HCT116 (cell line): ENCODE results near the gene ELOA. TPM values are rescaled to one million over a fixed set of nuclear protein-coding genes. Genes with fewer than 3 reads are reported as not detected.
"Not testable (repeated sequence)": the region's sequence is repeated elsewhere in the genome, so short reads cannot be mapped to it uniquely, and the experiment has no call there.

ENCODE experiments used
- ATAC-seq: fragments of 200-7000 bp; cut with Tn5 transposase; 2 replicates; pipeline ENCODE4 v1.9.1; 2020; ENCODE audit warnings: mild to moderate bottlenecking, moderate library complexity
- BruUV-seq: library from RNA; stranded (reverse); fragments of 400-500 nt; replicated peaks from 2 replicates; lab custom pipeline; 2021; lab: Mats Ljungman, UMichigan
- CTCF ChIA-PET: fragments of 300-600 bp; sonication (Branson Sonifier 250); formaldehyde crosslinking; loops from one replicate; lab custom pipeline; 2021; ENCODE audit warnings: antibody characterized with exemption; lab: Charles Lee
- POLR2A ChIA-PET: fragments of 300-600, 350-600 bp; sonication (Branson Sonifier 250); formaldehyde crosslinking; loops from one replicate; lab custom pipeline; 2021; ENCODE audit warnings: antibody characterized with exemption; lab: Charles Lee
- RAD21 ChIA-PET, 2 experiments: fragments of 300-600 bp; sonication (Branson Sonifier 250); formaldehyde crosslinking; loops; one replicate each; lab custom pipeline; 2023; ENCODE audit warnings: low total read pairs in 2 of 2; ENCODE audit not compliant: uncharacterized antibody in 2 of 2, unreplicated experiment in 2 of 2, low non-redundant PET in 1 of 2; lab: Charles Lee
- DNase-seq: peaks from one replicate; pipeline ENCODE4 v3.0.0-alpha.2; 2010; ENCODE audit warnings: low read depth, low spot score
- H2AFZ ChIP-seq: fragments of 200-600 bp; shearing (Covaris generic), sonication (generic); 2 replicates; pipeline ENCODE4 v1.6.1; 2017; ENCODE audit warnings: low read depth, mixed run types, mixed read lengths, antibody characterized with exemption, low read length; ENCODE audit not compliant: poor library complexity, severe bottlenecking
- H3K27ac ChIP-seq: 2 replicates; pipeline ENCODE4 v1.5.1; 2012; ENCODE audit warnings: low read depth, low read length
- H3K27me3 ChIP-seq: fragments of 200-600 bp; sonication (generic); 2 replicates; pipeline ENCODE4 v1.6.1; 2016; ENCODE audit warnings: mixed run types, low read length, mixed read lengths; ENCODE audit not compliant: insufficient read depth
- H3K36me3 ChIP-seq, 2 experiments: fragments of 200-500 bp in 1 of 2; fragments of 200-600 bp in 1 of 2; sonication (Bioruptor generic) in 1 of 2; sonication (generic) in 1 of 2; 2 replicates each; pipeline versions ENCODE4 v1.5.1 to v1.6.1; 2014 to 2016; ENCODE audit warnings: low read length in 2 of 2, inconsistent platforms in 1 of 2, mixed read lengths in 1 of 2, mixed run types in 1 of 2; ENCODE audit not compliant: insufficient read depth in 2 of 2, control insufficient read depth in 1 of 2
- H3K4me1 ChIP-seq, 2 experiments: fragments of 200-600 bp in 1 of 2; sonication (generic) in 1 of 2; 2 replicates each; pipeline versions ENCODE4 v1.5.1 to v1.6.1; 2012 to 2017; ENCODE audit warnings: low read length in 2 of 2, inconsistent platforms in 1 of 2, mild to moderate bottlenecking in 1 of 2, mixed read lengths in 1 of 2, mixed run types in 1 of 2, moderate library complexity in 1 of 2; ENCODE audit not compliant: insufficient read depth in 2 of 2, control insufficient read depth in 1 of 2
- H3K4me2 ChIP-seq: fragments of 200-600 bp; sonication (generic); 2 replicates; pipeline ENCODE4 v1.6.1; 2017; ENCODE audit warnings: mixed run types, low read length, mixed read lengths
- H3K4me3 ChIP-seq, 2 experiments: fragments of 200-600 bp in 1 of 2; sonication (generic) in 1 of 2; replicated peaks in 1 of 2; 2 replicates each; pipeline ENCODE4 v1.5.1; 2011 to 2016; ENCODE audit warnings: low read length in 2 of 2, control low read depth in 1 of 2, low read depth in 1 of 2, mild to moderate bottlenecking in 1 of 2, mixed read lengths in 1 of 2, mixed run types in 1 of 2
- H3K79me2 ChIP-seq: fragments of 200-600 bp; sonication (generic); 2 replicates; pipeline ENCODE4 v1.6.1; 2017; ENCODE audit warnings: mild to moderate bottlenecking, mixed run types, low read length, moderate library complexity, mixed read lengths; ENCODE audit not compliant: insufficient read depth
- H3K9ac ChIP-seq: fragments of 200-600 bp; sonication (generic); 2 replicates; pipeline ENCODE4 v1.6.1; 2016; ENCODE audit warnings: low read length, mixed read lengths
- H3K9me2 ChIP-seq: fragments of 200-600 bp; sonication (generic), shearing (Covaris generic); 2 replicates; pipeline ENCODE4 v1.6.1; 2017; ENCODE audit warnings: mixed run types, mild to moderate bottlenecking, moderate library complexity; ENCODE audit not compliant: insufficient read depth
- H3K9me3 ChIP-seq, 2 experiments: fragments of 200-500 bp in 1 of 2; fragments of 200-600 bp in 1 of 2; sonication (Bioruptor generic) in 1 of 2; sonication (generic) in 1 of 2; 2 replicates each; pipeline ENCODE4 v1.6.1; 2014 to 2017; ENCODE audit warnings: low read length in 2 of 2, mixed read lengths in 2 of 2, inconsistent platforms in 1 of 2, low read depth in 1 of 2, mild to moderate bottlenecking in 1 of 2, mixed run types in 1 of 2, moderate library complexity in 1 of 2; ENCODE audit not compliant: control insufficient read depth in 1 of 2, insufficient read depth in 1 of 2
- H4K20me1 ChIP-seq: fragments of 200-600 bp; sonication (generic), shearing (Covaris generic); 2 replicates; pipeline ENCODE4 v1.6.1; 2017; ENCODE audit warnings: mixed run types, mild to moderate bottlenecking, moderate library complexity; ENCODE audit not compliant: insufficient read depth
- ELF1 ChIP-seq: IDR thresholded peaks from 2 replicates; pipeline ENCODE4 v1.6.1; 2012; ENCODE audit warnings: low read depth, borderline replicate concordance
- intact Hi-C: fragments of 100-400 bp; cut with micrococcal nuclease; formaldehyde crosslinking; loops from 2 replicates; pipeline ENCODE4 v1.10.0; 2022
- total RNA-seq: library from RNA; stranded (reverse); gene quantifications from one replicate; pipeline ENCODE4 v1.2.1, GENCODE V29; 2021; ENCODE audit not compliant: unreplicated experiment

ELOA gene
- total RNA-seq, 1 experiment from 2014 or later: 39.3 TPM

DNA sequence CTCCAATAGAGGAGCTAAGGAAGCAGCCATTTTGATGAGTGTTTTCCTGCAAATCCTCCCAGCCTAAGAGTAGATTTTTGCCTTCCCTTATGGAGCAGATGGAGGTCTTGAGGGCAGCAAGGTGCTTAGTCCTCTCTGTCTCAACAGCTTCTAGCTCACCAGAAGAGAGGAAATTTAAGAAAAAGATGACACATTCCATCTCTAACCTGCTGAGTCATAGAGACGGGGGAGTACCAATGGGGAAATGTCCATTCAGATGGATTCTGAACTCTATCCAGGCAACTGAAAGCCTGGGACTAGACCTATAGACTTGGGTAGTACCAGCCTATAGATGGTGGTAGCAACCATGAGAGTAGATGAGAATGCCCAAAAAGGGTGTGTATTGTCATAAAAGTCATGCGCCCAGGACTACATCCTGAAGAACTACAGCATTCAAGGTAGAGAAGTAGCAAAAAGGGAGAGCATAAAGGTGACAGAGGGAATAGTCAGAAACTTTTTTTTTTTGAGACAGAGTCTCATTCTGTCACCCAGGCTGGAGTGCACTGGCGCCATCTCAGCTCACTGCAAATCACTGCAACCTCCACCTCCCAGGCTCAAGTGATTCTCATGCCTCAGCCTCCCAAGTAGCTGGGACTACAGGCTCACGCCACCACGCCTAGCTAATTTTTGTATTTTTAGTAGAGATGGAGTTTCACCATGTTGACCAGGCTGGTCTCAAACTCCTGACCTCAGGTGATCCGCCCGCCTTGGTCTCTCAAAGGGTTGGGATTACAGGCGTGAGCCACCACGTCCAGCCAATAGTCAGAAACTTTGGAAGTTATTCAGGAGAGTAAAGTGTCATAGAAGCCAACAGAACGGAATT is 10.7 kb upstream of the ELOA start:
- Histone ChIP-seq H3K27ac (no peak overlapping the region), H3K4me2 (peak overlapping the region; percentile 30; the same call in 1 of the 2 replicates), H3K9ac (no peak overlapping the region), H2AFZ (no peak overlapping the region), H3K9me2 (no peaks in the 10 kb centered on the region), H3K36me3 (no peaks in the 10 kb centered on the region), H4K20me1 (no peaks in the 10 kb centered on the region), H3K4me3 (no peak overlapping the region), H3K27me3 (no peaks in the 10 kb centered on the region), H3K4me1 (peaks cover 5 to 24% of the 10 kb centered on the region in 2 experiments; a peak in 3 of 4 replicates), H3K9me3 (no peaks in the 10 kb centered on the region), H3K79me2 (peaks cover 24% of the 10 kb centered on the region)
- no peak for TF ChIP-seq ELF1
- BruUV-seq: no TSS peak
- ChIA-PET RAD21 (no interaction called here), POLR2A (interaction anchor here (0.7 kb wide), 1 partner anchor 41 kb away, joined by 8 read pairs; the partner anchor contains the start of gene RPL11), CTCF (interaction anchor here (1.0 kb wide), 1 partner anchor 14 kb away, joined by 4 read pairs; no protein-coding TSS in a partner anchor)
- ATAC-seq (no peak), DNase-seq (no peak)
- intact Hi-C loops: no loop called here

- H2AFZ ChIP-seq, CTCF ChIA-PET, H3K4me2 ChIP-seq, H3K27ac ChIP-seq, POLR2A ChIA-PET, ATAC-seq, H3K9ac ChIP-seq, H3K36me3 ChIP-seq, DNase-seq, H3K27me3 ChIP-seq, H3K4me3 ChIP-seq, RAD21 ChIA-PET, BruUV-seq, H4K20me1 ChIP-seq, intact Hi-C loops, H3K9me3 ChIP-seq, H3K9me2 ChIP-seq: not testable (repeated sequence)
- Histone ChIP-seq H3K79me2 (peaks cover 17% of the 10 kb centered on the region; the same call in 1 of the 2 replicates), H3K4me1 (peaks cover under 1 to 18% of the 10 kb centered on the region in 2 experiments; a peak in 3 of 4 replicates)
Observed at GRCh38 chr1:23733281-23733680, 10.0 kb upstream of the ELOA start.
